ENCODE results near the gene CDC42BPG.

Gene CDC42BPG

DNA sequence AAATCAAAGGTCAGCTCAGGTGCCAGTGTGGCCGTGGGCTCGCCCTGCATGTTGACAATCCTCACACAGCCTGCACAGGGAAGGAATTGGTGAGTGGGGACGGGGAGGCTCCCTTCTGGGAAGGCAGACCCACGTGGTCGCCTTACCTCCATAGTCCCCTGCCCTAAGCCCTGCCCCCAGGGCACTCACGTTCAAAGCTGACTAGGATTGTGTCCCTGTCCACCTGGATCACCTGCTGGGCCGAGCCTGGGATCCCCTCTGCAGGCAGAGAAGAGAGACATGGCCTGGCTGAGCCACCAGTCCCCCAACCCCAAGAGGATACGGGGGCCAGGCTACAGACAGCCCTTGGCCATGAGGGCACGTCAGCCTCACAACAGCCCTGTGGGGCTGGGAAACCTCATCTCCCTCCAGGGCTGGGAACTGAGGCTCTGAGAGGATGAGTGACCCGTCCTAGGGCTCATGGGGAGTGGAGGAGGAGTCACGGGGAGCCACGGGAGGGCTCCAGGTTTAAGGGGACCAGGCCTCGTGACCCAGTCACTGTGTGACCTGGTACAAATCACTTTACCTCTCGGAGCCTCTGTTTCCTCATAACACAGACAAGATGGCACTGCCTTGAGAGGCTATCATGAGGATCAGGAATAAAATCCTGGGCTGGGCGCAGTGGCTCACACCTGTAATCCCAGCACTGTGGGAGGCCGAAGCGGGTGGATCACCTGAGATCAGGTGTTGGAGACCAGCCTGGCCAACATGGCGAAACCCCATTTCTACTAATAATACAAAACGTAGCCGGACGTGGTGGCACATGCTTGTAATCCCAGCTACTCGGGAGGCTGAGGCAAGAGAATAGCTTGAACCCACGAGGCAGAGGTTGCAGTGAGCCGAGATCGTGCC, 54.0 kb downstream of the CDC42BPG start:
- DNase-seq (ENCODE audit: low spot score): no peak

DNA sequence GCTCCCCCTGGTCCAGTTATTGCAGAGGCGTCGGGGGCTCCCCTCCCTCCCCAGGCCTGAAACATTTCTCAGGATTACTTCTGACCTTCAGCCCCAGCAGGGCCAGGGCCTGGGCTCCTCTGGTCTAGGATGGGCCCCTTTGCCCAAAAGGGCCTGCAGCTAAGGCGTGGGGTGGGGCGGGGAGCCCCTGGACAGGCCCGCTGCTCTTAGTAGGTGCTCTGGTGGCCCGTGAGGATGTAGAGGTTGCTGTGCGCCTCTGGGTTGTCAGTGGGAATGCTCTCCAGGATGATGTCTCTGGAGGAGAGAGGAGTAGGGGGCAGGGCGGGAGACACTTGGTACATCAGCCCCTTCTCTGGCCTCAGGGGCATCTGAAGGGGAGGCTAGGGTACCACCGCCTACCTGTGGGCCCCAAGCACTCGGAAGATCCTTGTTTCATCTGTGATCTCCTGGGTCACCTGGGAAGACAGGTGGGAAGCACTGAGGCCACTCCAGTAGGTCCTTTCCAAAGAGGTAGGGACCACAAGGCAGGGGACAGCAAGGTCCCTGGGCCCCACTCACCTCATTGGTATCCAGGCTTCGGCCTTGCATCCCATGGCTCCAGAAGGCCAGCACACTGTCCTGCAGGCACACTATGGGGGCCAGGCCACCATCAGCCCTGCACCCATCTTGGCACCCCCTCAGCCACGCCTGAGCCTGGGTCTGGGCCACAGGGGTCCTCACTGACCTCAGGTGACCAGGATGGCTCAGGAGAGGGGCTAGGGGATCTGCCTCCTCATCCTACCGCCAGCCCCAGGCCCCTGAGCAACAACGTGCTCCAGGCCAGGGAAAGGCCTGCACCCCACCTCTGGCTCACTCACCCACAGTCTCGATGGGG, 54.9 kb downstream of the CDC42BPG start:
- DNase-seq (ENCODE audit: low spot score): no peak

DNA sequence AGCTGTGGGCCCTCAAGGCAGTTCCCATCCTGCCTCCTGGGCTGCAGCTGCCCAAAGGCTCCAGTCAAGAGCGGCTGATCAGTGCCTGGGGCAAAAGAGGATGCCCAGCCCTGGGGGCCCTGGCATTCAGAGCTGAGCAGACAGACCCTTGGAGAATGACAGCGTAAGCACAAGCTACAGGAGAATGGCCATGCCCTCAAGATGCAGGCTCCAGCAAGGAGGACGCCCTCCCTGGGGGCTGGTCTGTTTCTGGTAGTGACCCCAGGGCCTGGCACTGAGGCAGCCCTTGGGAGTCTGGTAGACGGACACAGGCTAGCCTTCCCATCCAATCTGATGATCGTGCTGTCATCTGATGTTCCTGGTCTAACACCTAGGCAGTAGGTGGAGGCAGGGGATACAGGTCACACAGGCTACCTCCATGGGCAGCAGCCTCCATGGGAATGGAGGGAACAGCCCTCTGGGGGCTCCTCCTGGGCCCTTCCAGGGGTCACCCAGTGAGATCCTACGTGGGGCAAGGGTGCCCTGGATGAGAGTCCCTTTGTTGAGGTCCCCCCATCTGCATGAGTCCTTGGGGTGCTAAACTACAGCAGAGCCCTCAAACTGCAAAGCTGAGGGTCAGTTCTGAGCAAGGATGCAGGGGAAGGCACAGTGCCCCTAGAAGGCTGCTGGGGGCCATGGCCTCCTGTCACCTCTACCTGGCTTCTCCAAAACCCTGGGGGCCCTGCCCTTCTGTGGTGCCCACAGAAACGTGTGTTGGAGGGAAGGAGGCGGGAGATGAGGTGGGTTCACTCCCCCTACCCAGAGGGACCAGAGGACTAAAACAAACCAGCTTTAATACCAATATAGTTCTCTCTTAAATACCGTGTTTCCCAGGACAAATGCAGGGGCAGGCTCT, 55.9 kb downstream of the CDC42BPG start:
- DNase-seq (ENCODE audit: low spot score): no peak

DNA sequence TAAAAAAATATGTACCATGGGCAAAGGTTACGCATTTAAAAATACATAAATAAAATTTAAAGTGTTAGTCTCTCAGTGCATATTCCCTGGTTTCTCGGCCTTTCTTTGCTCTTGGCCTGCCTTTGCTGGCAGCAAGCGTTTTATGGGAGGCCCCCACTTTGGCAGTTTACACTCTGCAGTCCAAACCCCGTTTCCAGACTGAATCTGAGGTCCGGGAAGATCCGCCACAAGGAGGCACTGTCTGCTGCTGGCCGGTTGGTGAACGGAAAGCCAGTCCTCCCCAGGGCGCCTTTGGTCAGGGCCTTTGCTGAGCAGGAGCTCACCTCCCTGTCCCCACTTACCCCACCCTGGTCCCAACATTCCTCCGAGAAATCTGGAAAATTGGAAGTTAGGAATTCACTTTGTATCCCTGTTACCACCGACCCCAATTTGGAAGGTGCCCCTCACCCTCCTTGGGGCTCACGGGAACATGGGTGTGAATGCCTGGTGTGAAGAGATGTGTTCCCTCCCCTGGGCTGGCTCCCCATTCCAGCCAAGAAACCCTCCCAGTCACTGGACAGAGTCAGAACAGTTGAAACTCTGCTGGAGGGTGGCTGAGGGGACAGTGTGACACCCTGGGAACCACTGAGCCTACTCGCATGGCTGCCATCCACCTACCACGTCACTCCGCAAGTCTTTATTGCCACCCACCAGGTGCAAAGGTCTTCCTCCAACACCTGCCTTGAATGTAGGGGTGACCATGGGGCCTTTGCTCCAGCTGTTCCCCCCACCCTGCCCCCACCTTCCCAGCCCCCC, 56.7 kb downstream of the CDC42BPG start:
- DNase-seq (ENCODE audit: low spot score): peak; percentile 60

DNA sequence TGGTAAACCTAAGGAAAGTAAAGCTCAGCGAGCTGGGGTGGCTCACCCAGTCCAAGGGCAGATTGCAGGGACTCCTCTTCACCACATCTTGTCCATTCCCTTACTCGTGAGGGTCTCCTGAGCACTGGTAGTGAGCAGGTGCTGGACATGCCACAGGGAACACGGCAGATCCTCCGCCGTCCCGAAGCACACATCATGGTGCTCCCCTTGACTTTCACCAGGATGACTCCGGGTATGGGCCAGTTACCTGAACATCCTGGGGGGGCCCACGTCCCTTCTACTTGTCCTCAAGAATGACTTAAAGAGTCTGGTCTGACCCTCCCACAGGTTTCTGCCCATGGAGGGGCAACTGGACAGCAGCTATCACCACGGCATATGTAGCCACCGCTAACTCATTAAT, 58.1 kb downstream of the CDC42BPG start:
- no peak for DNase-seq (ENCODE audit: low spot score)

DNA sequence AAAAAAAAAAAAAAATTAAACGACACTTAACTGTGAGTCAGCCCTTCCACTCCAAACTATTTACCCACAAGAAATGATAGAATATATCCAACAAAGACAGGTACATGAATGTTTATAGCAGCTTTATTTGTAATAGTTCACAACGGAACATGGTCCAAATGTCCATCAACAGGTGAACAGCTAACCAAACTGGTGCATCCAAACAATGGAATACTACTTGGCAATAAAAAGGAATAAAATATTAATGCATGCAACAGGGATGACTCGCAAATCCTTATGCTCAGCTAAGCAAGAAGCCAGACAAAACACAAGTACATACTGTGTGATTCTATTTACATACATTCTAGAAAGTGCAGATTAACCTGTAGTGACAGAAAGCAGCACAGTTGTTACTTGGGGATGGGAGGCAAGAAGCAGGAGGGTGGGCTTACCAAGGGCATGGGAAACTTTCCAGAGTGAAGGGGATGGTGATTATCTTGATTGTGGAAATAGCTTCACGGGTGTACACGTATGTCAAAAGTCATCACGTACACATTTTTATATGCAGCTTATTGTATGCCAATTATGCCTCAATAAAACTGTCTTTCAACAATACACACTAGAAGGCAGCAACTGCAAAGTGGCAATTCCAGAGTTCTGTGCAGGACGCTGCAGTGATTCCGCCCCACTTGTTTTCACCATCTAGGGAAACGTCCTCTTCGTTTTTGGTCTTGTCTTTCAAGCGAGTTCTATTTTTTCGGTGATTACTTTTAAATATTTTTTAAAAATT, 59.5 kb downstream of the CDC42BPG start:
- DNase-seq (ENCODE audit: low spot score): no peak

DNA sequence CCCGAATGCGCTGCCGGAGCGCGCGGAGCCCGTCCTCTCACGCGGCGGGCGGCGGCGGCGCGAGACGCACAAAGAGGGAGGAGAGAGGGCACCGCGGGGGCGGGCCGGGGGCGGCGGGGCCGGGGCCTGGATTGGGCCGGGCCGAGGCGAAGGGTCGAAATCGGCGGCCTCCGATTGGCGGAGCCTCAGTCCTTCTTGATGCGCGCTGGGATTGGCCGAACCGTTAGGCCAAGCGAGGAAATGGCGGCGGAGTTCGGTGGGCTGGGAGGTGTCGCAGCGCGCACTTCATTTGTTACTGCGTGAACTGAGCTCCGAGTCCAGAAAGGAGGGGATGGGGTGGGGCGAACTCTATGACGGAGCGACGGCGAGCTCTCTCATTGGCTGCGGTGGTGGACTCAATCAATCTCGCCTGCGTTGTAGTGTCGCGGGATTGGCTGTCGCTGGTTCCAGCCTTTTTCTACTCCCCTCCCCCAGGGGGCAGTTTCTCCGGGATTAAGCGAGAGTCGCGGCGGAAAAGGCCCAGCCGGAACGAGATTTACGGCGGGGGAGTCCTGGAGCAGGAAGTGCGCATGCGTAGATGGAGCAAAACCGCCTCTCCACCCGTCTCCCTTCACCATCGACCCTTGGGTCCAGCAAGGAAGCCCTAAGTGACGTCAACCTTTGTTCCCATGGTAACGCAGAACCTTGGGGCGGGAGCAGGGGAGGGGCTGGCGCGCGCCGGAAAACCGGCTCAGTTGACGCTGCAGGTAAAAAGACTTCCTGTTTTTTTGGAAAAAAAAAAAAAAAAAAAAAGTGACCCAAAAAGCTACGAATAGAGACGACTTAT, 65.8 kb downstream of the CDC42BPG start, which contains the start of gene SF1:
SF1 (minus strand) TSS at position 70 of the 826 bp plus-strand sequence. CDS start 150 bp downstream, outside the sequence.
- peak; percentile 99 for DNase-seq (ENCODE audit: low spot score)

DNA sequence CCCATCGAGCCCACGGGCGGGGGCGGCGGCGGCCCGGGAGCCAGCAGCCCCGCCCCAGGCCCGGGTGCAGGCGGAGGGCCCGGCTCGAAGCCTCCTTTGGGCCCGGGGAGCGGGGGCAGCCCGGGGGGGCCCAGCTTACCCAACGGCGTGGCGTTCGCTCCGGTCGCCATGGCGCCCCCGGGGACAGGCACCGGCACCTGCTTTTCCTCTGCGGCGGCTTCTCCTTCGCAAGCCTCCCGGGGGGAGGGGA, 66.3 kb downstream of the CDC42BPG start:
- no peak for DNase-seq (ENCODE audit: low spot score)

DNA sequence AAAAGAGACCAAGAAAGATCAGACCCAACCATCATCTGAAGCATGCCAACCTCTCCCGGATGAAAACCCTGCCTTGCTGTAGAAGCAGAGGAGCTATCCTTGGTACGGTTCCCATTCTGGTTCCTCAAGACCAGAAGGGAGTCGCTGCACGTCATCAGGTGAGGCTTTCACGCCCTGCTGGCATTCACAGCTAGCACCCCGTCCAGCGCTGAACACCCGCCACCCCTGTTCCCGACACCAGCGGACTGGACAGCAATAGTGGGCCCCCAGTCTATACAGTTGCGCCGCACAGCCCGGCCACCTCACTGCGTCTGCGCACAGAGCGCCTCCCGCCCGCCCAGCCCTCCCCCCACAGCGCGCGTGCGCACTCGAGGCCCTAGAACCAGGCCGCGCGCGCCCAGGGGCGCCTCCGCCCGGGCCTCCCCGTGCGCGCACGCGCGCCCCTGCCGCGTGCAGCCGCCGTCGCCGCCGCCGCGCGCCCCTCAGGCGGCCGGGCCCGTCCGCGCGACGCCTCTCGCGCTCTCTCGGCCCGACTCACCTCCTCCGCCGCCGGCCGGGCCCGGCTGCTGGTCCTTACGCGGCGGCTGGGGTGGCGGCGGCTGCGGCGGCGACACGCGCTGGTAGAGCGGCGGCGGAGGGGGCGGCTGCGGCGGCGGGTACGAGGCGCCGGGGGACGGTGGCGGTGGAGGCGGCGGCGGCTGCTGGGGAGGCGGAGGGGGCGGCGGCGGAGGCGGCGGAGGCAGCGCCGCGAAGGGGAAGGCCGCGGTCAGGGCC, 66.8 kb downstream of the CDC42BPG start:
- peak; percentile 95 for DNase-seq (ENCODE audit: low spot score)

DNA sequence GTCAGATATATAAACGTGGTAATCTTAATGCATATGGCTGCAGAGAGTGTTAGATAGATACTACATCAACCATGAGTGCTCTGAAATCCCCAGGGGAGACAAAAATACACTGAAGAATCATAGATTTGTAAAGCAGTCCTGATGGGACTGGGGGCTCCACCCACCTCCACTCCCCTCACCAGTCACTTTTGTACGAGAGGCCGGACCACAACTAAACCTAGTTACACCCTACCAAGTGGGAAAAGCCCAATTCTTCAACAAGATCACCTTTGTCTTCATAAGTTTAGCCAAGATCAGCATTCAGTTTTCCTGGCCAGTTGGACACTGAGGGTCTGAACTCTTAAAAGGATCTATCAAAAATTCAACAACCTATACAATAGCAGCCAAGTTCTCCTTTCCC, 67.6 kb downstream of the CDC42BPG start:
- no peak for DNase-seq (ENCODE audit: low spot score)

DNA sequence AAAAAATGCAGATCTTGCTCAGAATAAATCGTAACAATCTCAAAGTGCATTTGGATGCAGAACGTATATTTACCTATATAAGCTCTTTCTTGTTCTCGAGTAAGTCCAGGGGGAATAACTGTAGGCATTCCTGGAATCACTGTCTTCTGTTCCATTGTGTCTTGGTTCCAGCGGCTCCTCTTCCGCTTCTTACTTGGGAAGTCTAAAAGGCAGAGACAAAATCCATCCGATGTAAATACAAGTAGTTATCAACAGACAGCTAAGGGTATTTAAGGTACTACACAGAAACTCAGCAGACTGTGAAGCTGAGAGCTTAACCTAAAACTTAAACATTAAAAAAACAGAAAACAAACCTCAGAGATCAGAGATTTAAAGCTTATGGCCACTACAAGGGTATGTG, 68.0 kb downstream of the CDC42BPG start:
- no peak for DNase-seq (ENCODE audit: low spot score)

DNA sequence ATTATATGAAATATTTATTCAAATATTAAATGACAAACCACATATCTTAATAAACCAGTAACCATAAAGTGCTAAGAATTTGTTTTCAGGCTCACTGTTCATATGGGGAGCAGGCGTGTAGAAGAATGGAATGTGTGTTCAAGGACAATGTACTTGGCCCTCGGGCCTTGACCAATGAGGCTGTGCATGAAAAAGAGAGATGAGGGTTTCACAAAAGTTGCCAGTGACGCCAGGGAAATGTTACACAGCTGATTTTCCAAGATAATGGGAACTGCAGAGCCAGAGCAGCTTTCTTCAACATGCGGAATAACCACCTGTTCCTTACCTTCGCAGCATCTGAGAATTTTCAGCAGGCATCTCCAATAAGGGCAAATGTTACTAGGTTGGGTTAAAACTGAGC, 70.3 kb downstream of the CDC42BPG start:
- DNase-seq (ENCODE audit: low spot score): no peak

All from hematopoietic multipotent progenitor cell treated with erythropoietin and hydrocortisone succinate and interleukin-3 and kit ligand, for 17 days (in vitro differentiated cells).